ENCODE measurements around the gene AFG3L2.

The AFG3L2 gene

GRCh38 chr18:12293831-12294230 is 83.2 kb downstream of the AFG3L2 start:
- no peak for TF ChIP-seq EZH2phosphoT487 (IDR thresholded peaks at IDR 0.05; ENCODE audit: low read depth)
- TF ChIP-seq CTCF (IDR thresholded peaks at IDR 0.05; ENCODE audit: low read depth, low read length), result no peak
- Histone ChIP-seq H2AFZ (ENCODE audit: low read depth, low read length) (no peak overlapping the region), H3K9ac (ENCODE audit: low read length) (no peak overlapping the region), H3K27ac (ENCODE audit: low read length) (no peak overlapping the region), H3K79me2 (ENCODE audit: low read length) (no peaks in the 10 kb centered on the region), H4K20me1 (ENCODE audit: insufficient read depth, low read length) (no peaks in the 10 kb centered on the region), H3K4me1 (ENCODE audit: low read length) (no peaks in the 10 kb centered on the region), H3K36me3 (replicated peaks; ENCODE audit: low read depth, low read length) (no peaks in the 10 kb centered on the region), H3K9me3 (ENCODE audit: insufficient read depth, low read length) (no peaks in the 10 kb centered on the region), H3K4me2 (ENCODE audit: low read length) (no peak overlapping the region), H3K27me3 (ENCODE audit: low read depth, low read length) (no peaks in the 10 kb centered on the region), H3K4me3 (ENCODE audit: low read length) (no peak overlapping the region)

- no peaks in the 10 kb centered on the region for H3K79me2 ChIP-seq (ENCODE audit: low read length)
- H3K4me2 ChIP-seq (ENCODE audit: low read length), result no peak overlapping the region
- no peaks in the 10 kb centered on the region for H3K36me3 ChIP-seq (replicated peaks; ENCODE audit: low read depth, low read length)
- H3K27me3 ChIP-seq (ENCODE audit: low read depth, low read length), result no peaks in the 10 kb centered on the region
- H2AFZ ChIP-seq (ENCODE audit: low read depth, low read length), result no peak overlapping the region
- no peaks in the 10 kb centered on the region for H3K9me3 ChIP-seq (ENCODE audit: insufficient read depth, low read length)
- no peak overlapping the region for H3K9ac ChIP-seq (ENCODE audit: low read length)
- H3K27ac ChIP-seq (ENCODE audit: low read length), result no peak overlapping the region
- H4K20me1 ChIP-seq (ENCODE audit: insufficient read depth, low read length), result no peaks in the 10 kb centered on the region
- no peak overlapping the region for H3K4me3 ChIP-seq (ENCODE audit: low read length)
- H3K4me1 ChIP-seq (ENCODE audit: low read length), result no peaks in the 10 kb centered on the region
- no peak for TF ChIP-seq CTCF (IDR thresholded peaks at IDR 0.05; ENCODE audit: low read depth, low read length)
- no peak for TF ChIP-seq EZH2phosphoT487 (IDR thresholded peaks at IDR 0.05; ENCODE audit: low read depth)
Observed at GRCh38 chr18:12291690-12292089, 85.3 kb downstream of the AFG3L2 start.

DNA sequence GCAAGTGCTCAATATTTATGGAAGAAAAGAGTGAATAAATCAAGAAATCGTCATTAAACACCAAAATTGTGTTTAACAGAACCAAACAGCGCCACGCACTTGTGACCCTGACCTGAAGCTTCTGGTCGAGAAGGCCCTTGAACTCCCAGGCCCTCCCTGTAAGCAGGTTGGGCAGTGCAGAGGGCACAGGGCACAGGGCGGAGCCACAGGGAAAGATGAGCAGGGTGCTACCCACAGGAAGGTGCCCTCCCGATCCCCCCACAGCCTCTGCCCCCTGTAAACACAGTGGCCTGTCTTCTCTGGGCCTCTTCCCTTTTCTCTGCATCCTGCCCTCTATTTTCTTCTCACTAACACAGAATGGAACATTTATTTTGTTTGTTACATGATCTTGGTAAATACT is 85.9 kb downstream of the AFG3L2 start:
- Histone ChIP-seq H3K27me3 (ENCODE audit: low read depth, low read length) (no peaks in the 10 kb centered on the region), H3K27ac (ENCODE audit: low read length) (no peak overlapping the region), H3K4me3 (ENCODE audit: low read length) (no peak overlapping the region), H3K4me2 (ENCODE audit: low read length) (no peak overlapping the region), H2AFZ (ENCODE audit: low read depth, low read length) (no peak overlapping the region), H3K9ac (ENCODE audit: low read length) (no peak overlapping the region), H3K79me2 (ENCODE audit: low read length) (no peaks in the 10 kb centered on the region), H3K9me3 (ENCODE audit: insufficient read depth, low read length) (no peaks in the 10 kb centered on the region), H3K4me1 (ENCODE audit: low read length) (no peaks in the 10 kb centered on the region), H4K20me1 (ENCODE audit: insufficient read depth, low read length) (no peaks in the 10 kb centered on the region), H3K36me3 (replicated peaks; ENCODE audit: low read depth, low read length) (no peaks in the 10 kb centered on the region)
- TF ChIP-seq EZH2phosphoT487 (IDR thresholded peaks at IDR 0.05; ENCODE audit: low read depth), result no peak

DNA sequence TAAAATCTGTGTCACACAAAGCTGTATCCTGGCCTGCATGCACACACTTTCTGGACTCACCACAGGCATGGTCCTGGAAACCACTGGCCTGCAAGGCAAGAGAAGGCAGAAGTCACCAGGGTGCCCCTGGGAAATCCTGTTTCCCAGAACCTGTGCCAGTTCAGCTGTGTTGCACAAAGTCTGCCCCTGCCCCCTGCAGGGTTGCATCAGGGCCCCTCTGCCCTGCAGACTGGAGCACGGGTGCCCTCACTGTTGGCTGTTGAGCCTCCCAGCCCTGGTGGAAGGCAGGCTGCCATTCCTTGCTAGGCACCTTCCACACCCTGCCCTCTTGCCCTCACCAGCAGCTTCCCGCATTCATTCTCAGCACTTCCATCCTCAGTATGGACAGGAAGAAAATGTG is 86.9 kb downstream of the AFG3L2 start:
- Histone ChIP-seq H3K4me2 (ENCODE audit: low read length) (no peak overlapping the region), H3K4me3 (ENCODE audit: low read length) (no peak overlapping the region), H3K79me2 (ENCODE audit: low read length) (no peaks in the 10 kb centered on the region), H2AFZ (ENCODE audit: low read depth, low read length) (no peak overlapping the region), H3K27me3 (ENCODE audit: low read depth, low read length) (no peaks in the 10 kb centered on the region), H3K27ac (ENCODE audit: low read length) (no peak overlapping the region), H3K9ac (ENCODE audit: low read length) (no peak overlapping the region), H4K20me1 (ENCODE audit: insufficient read depth, low read length) (no peaks in the 10 kb centered on the region), H3K9me3 (ENCODE audit: insufficient read depth, low read length) (no peaks in the 10 kb centered on the region), H3K36me3 (replicated peaks; ENCODE audit: low read depth, low read length) (no peaks in the 10 kb centered on the region), H3K4me1 (ENCODE audit: low read length) (no peaks in the 10 kb centered on the region)
- TF ChIP-seq EZH2phosphoT487 (IDR thresholded peaks at IDR 0.05; ENCODE audit: low read depth), result no peak
- TF ChIP-seq CTCF (IDR thresholded peaks at IDR 0.05; ENCODE audit: low read depth, low read length), result no peak

GRCh38 chr18:12288403-12288755 is 88.6 kb downstream of the AFG3L2 start:
- 0 out of 2 replicates have a peak, but pooled peaks cover 3% of the 10 kb centered on the region for H3K27me3 ChIP-seq (ENCODE audit: low read depth, low read length)
- H3K4me3 ChIP-seq (ENCODE audit: low read length), result no peak overlapping the region

More at GRCh38 chr18:12288403-12288755, 88.6 kb downstream of the AFG3L2 start:
- H3K9ac ChIP-seq (ENCODE audit: low read length), result no peak overlapping the region
- no peak overlapping the region for H3K4me2 ChIP-seq (ENCODE audit: low read length)
- no peaks in the 10 kb centered on the region for H3K36me3 ChIP-seq (replicated peaks; ENCODE audit: low read depth, low read length)
- no peak overlapping the region for H2AFZ ChIP-seq (ENCODE audit: low read depth, low read length)
- no peaks in the 10 kb centered on the region for H3K9me3 ChIP-seq (ENCODE audit: insufficient read depth, low read length)
- no peaks in the 10 kb centered on the region for H3K79me2 ChIP-seq (ENCODE audit: low read length)
- no peak for TF ChIP-seq CTCF (IDR thresholded peaks at IDR 0.05; ENCODE audit: low read depth, low read length)
- TF ChIP-seq EZH2phosphoT487 (IDR thresholded peaks at IDR 0.05; ENCODE audit: low read depth), result no peak
- H4K20me1 ChIP-seq (ENCODE audit: insufficient read depth, low read length), result no peaks in the 10 kb centered on the region
- H3K4me1 ChIP-seq (ENCODE audit: low read length), result no peaks in the 10 kb centered on the region
- H3K27ac ChIP-seq (ENCODE audit: low read length), result no peak overlapping the region
